ENCODE data around the gene NPIPA5. TPM values are rescaled to one million over a fixed set of nuclear protein-coding genes. Genes with fewer than 3 reads are reported as not detected.
"Not testable (repeated sequence)": the region's sequence is repeated elsewhere in the genome, so short reads cannot be mapped to it uniquely, and the experiment has no call there.

The NPIPA5 gene
- total and polyA plus RNA-seq, 5 experiments from 2014 or later, result 0.29 to 32.4 (median 14.6) TPM; not detected in 1

- DNase-seq, H3K36me3 Mint-ChIP-seq, H3K9me3 Mint-ChIP-seq, H3K27ac Mint-ChIP-seq, H3K4me1 Mint-ChIP-seq, POLR2A ChIA-PET, ATAC-seq, H3K27me3 Mint-ChIP-seq, H3K4me3 Mint-ChIP-seq: not testable (repeated sequence)
Measured at GRCh38 chr16:15321221-15321620, 56.9 kb downstream of the NPIPA5 start.

GRCh38 chr16:15314562-15314961 is 63.5 kb downstream of the NPIPA5 start:
- H3K4me1 Mint-ChIP-seq, ATAC-seq, DNase-seq, POLR2A ChIA-PET, H3K27me3 Mint-ChIP-seq, H3K27ac Mint-ChIP-seq, H3K4me3 Mint-ChIP-seq, H3K36me3 Mint-ChIP-seq: not testable (repeated sequence)
- H3K9me3 Mint-ChIP-seq, result peaks cover 0 to 13% (median 5%) of the 10 kb centered on the region in 9 donors

Other genes with a start within 250 kb of the NPIPA5 start
- not detected for gene MPV17L, start 17.5 kb upstream of the NPIPA5 start, total RNA-seq
- not detected for gene MPV17L, start 17.5 kb upstream of the NPIPA5 start, polyA plus RNA-seq
- gene BMERB1, start 56.3 kb upstream of the NPIPA5 start, total RNA-seq, result 1 to 10 TPM; 3.5 to 4.6 TPM
- gene BMERB1, start 56.3 kb upstream of the NPIPA5 start, polyA plus RNA-seq, result 1 to 10 TPM; 1.4 to 2.2 (median 2.1) TPM

Data from naive thymus-derived CD8-positive, alpha-beta T cell (primary cell).